Measurements from ENCODE around the gene RCAN1. TPM values are rescaled to one million over a fixed set of nuclear protein-coding genes. Genes with fewer than 3 reads are reported as not detected.

RCAN1 gene
- total RNA-seq, 1 donor from 2014 or later, result 30.1 TPM

DNA sequence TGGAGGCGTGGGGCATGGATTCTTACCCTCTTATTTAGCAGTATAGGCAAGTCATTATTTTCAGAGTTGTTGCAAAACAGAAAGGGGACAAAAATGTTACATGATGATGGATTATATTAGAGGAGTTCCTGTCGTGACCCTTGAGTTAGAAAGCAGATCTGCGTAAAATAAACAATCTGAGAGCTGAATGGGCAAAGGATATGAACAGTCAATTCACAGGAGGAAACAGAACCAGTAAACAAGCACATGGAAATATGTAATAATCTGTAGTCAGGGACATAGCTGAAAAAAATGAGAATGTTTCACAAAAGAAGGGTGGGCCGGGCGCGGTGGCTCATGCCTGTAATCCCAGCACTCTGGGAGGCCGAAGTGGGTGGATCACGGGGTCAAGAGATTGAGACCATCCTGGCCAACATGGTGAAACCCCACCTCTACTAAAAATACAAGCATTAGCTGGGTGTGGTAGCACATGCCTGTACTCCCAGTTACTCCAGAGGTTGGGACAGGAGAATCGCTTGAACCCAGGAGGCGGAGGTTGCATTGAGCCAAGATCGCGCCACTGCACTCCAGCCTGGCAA, 20.9 kb downstream of the RCAN1 start:
- no peak overlapping the region for H3K4me3 ChIP-seq (ENCODE audit: low read depth, low read length)
- TF ChIP-seq, protein P1, sequence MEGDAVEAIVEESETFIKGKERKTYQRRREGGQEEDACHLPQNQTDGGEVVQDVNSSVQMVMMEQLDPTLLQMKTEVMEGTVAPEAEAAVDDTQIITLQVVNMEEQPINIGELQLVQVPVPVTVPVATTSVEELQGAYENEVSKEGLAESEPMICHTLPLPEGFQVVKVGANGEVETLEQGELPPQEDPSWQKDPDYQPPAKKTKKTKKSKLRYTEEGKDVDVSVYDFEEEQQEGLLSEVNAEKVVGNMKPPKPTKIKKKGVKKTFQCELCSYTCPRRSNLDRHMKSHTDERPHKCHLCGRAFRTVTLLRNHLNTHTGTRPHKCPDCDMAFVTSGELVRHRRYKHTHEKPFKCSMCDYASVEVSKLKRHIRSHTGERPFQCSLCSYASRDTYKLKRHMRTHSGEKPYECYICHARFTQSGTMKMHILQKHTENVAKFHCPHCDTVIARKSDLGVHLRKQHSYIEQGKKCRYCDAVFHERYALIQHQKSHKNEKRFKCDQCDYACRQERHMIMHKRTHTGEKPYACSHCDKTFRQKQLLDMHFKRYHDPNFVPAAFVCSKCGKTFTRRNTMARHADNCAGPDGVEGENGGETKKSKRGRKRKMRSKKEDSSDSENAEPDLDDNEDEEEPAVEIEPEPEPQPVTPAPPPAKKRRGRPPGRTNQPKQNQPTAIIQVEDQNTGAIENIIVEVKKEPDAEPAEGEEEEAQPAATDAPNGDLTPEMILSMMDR (conservative IDR thresholded peaks at IDR 0.05; ENCODE audit: low read depth, low read length), result no peak
- DNase-seq (ENCODE audit: low read depth), result no peak

DNA sequence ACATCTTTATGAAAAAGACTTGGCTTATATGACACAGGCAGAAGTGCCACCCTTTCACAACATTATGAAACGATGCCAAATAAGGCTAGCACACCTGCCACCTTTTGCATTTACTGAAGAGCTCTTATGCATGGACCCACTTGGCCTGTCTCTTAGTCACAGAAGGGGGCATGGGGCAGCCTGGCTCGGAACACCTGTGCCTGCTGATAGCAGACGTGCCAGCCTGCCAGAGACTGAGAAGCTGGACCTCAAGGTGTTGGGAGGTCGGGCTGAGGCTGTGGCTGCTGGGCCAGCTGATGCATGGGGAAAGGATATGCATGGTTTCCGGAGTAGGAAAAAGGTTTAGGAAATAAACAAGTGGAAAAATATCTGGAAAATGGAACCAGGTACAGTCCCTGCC, 21.5 kb downstream of the RCAN1 start:
- TF ChIP-seq, protein P1 (conservative IDR thresholded peaks at IDR 0.05; ENCODE audit: low read depth, low read length), result no peak
- no peak overlapping the region for H3K4me3 ChIP-seq (ENCODE audit: low read depth, low read length)
- DNase-seq (ENCODE audit: low read depth), result no peak

GRCh38 chr21:34592120-34592955, 22.6 kb downstream of the RCAN1 start:
- no peak overlapping the region for H3K4me3 ChIP-seq (ENCODE audit: low read depth, low read length)
- TF ChIP-seq, protein P1 (conservative IDR thresholded peaks at IDR 0.05; ENCODE audit: low read depth, low read length), result no peak

DNA sequence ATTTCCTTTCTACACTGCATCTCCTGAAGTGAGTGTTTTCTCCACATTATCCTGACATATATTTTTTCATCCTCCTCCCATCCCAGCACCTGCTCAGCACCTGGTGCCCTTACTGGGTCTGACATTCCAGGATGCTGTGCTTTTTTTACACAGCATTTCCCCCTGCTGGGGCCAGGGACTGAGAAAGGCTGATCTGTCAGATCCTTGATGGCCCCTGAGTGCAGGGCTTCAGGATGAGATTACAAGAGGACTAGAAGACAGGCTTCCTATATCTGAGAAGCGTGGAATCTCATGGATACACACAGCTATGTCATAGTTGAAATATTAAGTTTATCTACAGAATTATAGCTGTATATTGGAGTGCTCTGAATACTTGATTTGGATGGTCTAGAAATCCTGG, 24.4 kb downstream of the RCAN1 start:
- DNase-seq (ENCODE audit: low read depth), result no peak
- H3K4me3 ChIP-seq (ENCODE audit: low read depth, low read length), result no peak overlapping the region
- TF ChIP-seq, protein P1 (conservative IDR thresholded peaks at IDR 0.05; ENCODE audit: low read depth, low read length), result no peak

More at GRCh38 chr21:34592120-34592955, 22.6 kb downstream of the RCAN1 start:
- DNase-seq (ENCODE audit: low read depth), result no peak

DNA sequence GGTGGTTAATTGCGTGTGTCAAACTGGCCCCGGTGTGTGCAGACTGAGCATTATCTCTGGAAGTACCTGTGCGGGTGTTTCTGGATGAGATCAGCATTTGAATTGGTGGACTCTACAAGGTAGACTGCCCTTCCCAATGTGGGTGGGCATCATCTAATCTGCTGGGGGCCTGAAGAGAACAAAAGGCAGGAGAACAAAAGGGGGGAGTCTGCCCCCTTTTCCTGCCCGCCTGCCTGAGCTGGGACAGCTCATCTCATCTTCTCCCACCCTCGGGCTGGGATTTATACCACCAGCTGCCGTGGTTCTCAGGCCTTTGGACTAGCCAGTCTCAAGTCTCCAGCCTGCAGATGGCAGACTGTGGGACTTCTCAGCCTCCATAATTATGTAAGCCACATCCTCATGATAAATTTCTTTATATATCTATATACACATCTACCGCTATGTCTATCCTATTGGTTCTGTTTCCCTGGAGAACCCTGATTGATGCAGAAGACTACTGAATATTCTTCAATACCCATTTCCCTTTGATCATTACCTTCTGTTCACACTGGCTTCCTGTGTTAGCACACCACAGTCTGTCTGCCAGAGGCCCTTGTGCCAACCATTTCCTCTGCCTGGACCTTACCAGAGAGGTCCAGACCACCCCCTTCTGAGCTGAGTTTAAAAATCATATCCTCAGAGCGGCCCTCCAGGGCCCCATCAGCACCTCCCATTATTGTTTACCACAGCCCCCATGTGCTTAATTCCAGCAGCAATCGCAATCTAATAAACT, 25.2 kb downstream of the RCAN1 start:
- TF ChIP-seq, protein P1 (conservative IDR thresholded peaks at IDR 0.05; ENCODE audit: low read depth, low read length), result no peak
- H3K4me3 ChIP-seq (ENCODE audit: low read depth, low read length), result no peak overlapping the region
- no peak for DNase-seq (ENCODE audit: low read depth)

DNA sequence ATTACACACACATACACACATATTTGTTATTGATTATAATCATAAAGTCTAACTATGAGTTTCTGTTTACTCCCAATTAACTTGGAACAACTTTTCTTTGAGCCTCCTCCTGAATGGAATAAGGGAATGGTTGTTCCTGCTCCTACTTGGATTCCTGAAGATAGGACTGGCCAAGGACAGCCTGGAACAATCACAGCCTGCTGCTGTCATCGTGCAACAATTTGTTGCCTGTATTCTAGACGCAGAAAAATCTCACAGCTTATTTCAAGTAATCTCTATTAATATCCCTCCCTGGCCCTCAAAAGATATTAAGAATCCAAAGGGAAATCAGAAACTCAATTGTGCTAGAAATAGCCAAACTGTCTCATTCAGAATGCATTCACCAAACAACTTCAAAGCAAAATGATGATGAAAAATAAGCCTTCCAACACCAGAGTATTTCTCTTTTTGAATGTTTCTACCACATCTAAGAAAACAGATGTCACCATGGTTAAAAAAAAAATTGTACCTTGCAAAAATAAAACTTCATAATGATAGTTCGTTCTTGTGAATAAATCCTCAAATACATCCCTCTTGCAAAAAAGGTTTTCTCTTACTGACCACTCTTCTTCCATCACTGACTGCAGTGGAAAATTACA, 30.9 kb downstream of the RCAN1 start:
- TF ChIP-seq, protein P1 (conservative IDR thresholded peaks at IDR 0.05; ENCODE audit: low read depth, low read length), result no peak
- DNase-seq (ENCODE audit: low read depth), result no peak
- no peak overlapping the region for H3K4me3 ChIP-seq (ENCODE audit: low read depth, low read length)
